Fibroblast of lung (primary cell): ENCODE data around the gene PLEKHH2.

Experiments used
- EZH2 ChIP-seq: IDR thresholded peaks from 2 replicates; pipeline ENCODE4 v1.5.1; 2012; ENCODE audit warnings: low read length, control low read depth, mild to moderate bottlenecking; ENCODE audit errors: missing control alignments
- TF ChIP-seq, protein P1 (sequence below), 2 donors: IDR thresholded peaks in 1 of 2; conservative IDR thresholded peaks in 1 of 2; 1 replicate in 1 of 2; 2 replicates in 1 of 2; pipeline ENCODE4 v1.5.1; 2011 to 2012; ENCODE audit warnings: low read length in 2 of 2, control low read depth in 1 of 2, inconsistent platforms in 1 of 2, low read depth in 1 of 2, mild to moderate bottlenecking in 1 of 2

- TF ChIP-seq, protein P1, sequence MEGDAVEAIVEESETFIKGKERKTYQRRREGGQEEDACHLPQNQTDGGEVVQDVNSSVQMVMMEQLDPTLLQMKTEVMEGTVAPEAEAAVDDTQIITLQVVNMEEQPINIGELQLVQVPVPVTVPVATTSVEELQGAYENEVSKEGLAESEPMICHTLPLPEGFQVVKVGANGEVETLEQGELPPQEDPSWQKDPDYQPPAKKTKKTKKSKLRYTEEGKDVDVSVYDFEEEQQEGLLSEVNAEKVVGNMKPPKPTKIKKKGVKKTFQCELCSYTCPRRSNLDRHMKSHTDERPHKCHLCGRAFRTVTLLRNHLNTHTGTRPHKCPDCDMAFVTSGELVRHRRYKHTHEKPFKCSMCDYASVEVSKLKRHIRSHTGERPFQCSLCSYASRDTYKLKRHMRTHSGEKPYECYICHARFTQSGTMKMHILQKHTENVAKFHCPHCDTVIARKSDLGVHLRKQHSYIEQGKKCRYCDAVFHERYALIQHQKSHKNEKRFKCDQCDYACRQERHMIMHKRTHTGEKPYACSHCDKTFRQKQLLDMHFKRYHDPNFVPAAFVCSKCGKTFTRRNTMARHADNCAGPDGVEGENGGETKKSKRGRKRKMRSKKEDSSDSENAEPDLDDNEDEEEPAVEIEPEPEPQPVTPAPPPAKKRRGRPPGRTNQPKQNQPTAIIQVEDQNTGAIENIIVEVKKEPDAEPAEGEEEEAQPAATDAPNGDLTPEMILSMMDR (conservative IDR thresholded peaks at IDR 0.05 in 1 of 2, IDR thresholded peaks at IDR 0.05 in 1 of 2; ENCODE audit: low read depth in 1 of 2, low read length in 2 of 2), result no peak
- no peak for TF ChIP-seq EZH2
Measured at GRCh38 chr2:43810452-43810851, 173.4 kb downstream of the PLEKHH2 start.
